NCI-H2196 (cell line): Measurements from ENCODE around the gene PPM1H.
"Not testable (repeated sequence)": the region's sequence is repeated elsewhere in the genome, so short reads cannot be mapped to it uniquely, and the experiment has no call there.

Experiments used
- DNase-seq: peaks from one replicate; lab custom pipeline; 2025; ENCODE audit not compliant: unreplicated experiment; lab: John Stamatoyannopoulos, UW

PPM1H gene

GRCh38 chr12:62693376-62694050, 241.4 kb downstream of the PPM1H start:
- no peak for DNase-seq

GRCh38 chr12:62692884-62693283, 242.1 kb downstream of the PPM1H start:
- DNase-seq, result no peak

GRCh38 chr12:62691309-62691708, 243.6 kb downstream of the PPM1H start:
- DNase-seq, result no peak

- no peak for DNase-seq
Measured at GRCh38 chr12:62689042-62689839, 245.7 kb downstream of the PPM1H start.

GRCh38 chr12:62686938-62687337, 248.0 kb downstream of the PPM1H start:
- no peak for DNase-seq

- no peak for DNase-seq
Measured at GRCh38 chr12:62684570-62685295, 250.2 kb downstream of the PPM1H start.

GRCh38 chr12:62683776-62684569, 251.0 kb downstream of the PPM1H start:
- no peak for DNase-seq

- no peak for DNase-seq
Measured at GRCh38 chr12:62681306-62681705, 253.6 kb downstream of the PPM1H start.

GRCh38 chr12:62679608-62680007, 255.3 kb downstream of the PPM1H start:
- DNase-seq, result no peak

- DNase-seq, result no peak
Measured at GRCh38 chr12:62677355-62677754, 257.6 kb downstream of the PPM1H start.

GRCh38 chr12:62676521-62677307, 258.2 kb downstream of the PPM1H start:
- DNase-seq, result no peak

GRCh38 chr12:62673028-62673815, 261.7 kb downstream of the PPM1H start:
- DNase-seq, result no peak

GRCh38 chr12:62670986-62671720, 263.8 kb downstream of the PPM1H start:
- DNase-seq, result no peak

GRCh38 chr12:62668782-62669181, 266.2 kb downstream of the PPM1H start:
- no peak for DNase-seq

GRCh38 chr12:62664951-62665350, 270.0 kb downstream of the PPM1H start:
- not testable (repeated sequence) for DNase-seq

GRCh38 chr12:62660756-62661155, 274.2 kb downstream of the PPM1H start:
- DNase-seq, result no peak

GRCh38 chr12:62659453-62660295, 275.3 kb downstream of the PPM1H start:
- DNase-seq, result no peak

- no peak for DNase-seq
Measured at GRCh38 chr12:62658910-62659309, 276.0 kb downstream of the PPM1H start.
